ENCODE results near the gene FUOM. TPM values are rescaled to one million over a fixed set of nuclear protein-coding genes. Genes with fewer than 3 reads are reported as not detected.

Gene FUOM
- total RNA-seq, 2 donors from 2014 or later: 13.8 to 17.6 TPM

GRCh38 chr10:133355991-133356390, 1.8 kb downstream of the FUOM start:
- intact Hi-C loops (cut with DNase I): no loop called here
- DNase-seq (ENCODE audit: low spot score): no peak

GRCh38 chr10:133355266-133355665, 2.6 kb downstream of the FUOM start:
- DNase-seq (ENCODE audit: low spot score): no peak
- intact Hi-C loops (cut with DNase I): no loop called here

GRCh38 chr10:133354672-133355240, 3.1 kb downstream of the FUOM start:
- intact Hi-C loops (cut with DNase I): no loop called here

GRCh38 chr10:133353988-133354605, 3.7 kb downstream of the FUOM start:
- DNase-seq (ENCODE audit: low spot score): no peak
- intact Hi-C loops (cut with DNase I): no loop called here

More at GRCh38 chr10:133354672-133355240, 3.1 kb downstream of the FUOM start:
- no peak for DNase-seq (ENCODE audit: low spot score)

- DNase-seq (ENCODE audit: low spot score): no peak
- intact Hi-C loops (cut with DNase I): no loop called here
Observed at GRCh38 chr10:133353202-133353959, 4.4 kb downstream of the FUOM start.

GRCh38 chr10:133351408-133352318, 6.2 kb downstream of the FUOM start:
- intact Hi-C loops (cut with DNase I): loop anchor here in 1 of 2 donors (1.0 kb wide), 1 partner anchor 19 kb away; no protein-coding TSS in a partner anchor
- DNase-seq (ENCODE audit: low spot score): no peak

GRCh38 chr10:133350950-133351329, 6.9 kb downstream of the FUOM start:
- no peak for DNase-seq (ENCODE audit: low spot score)
- intact Hi-C loops (cut with DNase I): no loop called here

- DNase-seq (ENCODE audit: low spot score): no peak
- intact Hi-C loops (cut with DNase I): no loop called here
Observed at GRCh38 chr10:133350283-133350949, 7.4 kb downstream of the FUOM start.

- no peak for DNase-seq (ENCODE audit: low spot score)
- intact Hi-C loops (cut with DNase I): no loop called here
Observed at GRCh38 chr10:133349577-133350011, 8.2 kb downstream of the FUOM start.

GRCh38 chr10:133349160-133349568, 8.7 kb downstream of the FUOM start:
- DNase-seq (ENCODE audit: low spot score): no peak

GRCh38 chr10:133347710-133348517, 9.9 kb downstream of the FUOM start:
- DNase-seq (ENCODE audit: low spot score): no peak
- intact Hi-C loops (cut with DNase I): loop anchor here in 1 of 2 donors (1.0 kb wide), 1 partner anchor 47 kb away; no protein-coding TSS in a partner anchor

More at GRCh38 chr10:133349160-133349568, 8.7 kb downstream of the FUOM start:
- intact Hi-C loops (cut with DNase I): no loop called here

- intact Hi-C loops (cut with DNase I): no loop called here
- DNase-seq (ENCODE audit: low spot score): peak; percentile 60
Observed at GRCh38 chr10:133346413-133346812, 11.4 kb downstream of the FUOM start.

GRCh38 chr10:133344236-133344635, 13.6 kb downstream of the FUOM start:
- intact Hi-C loops (cut with DNase I): no loop called here

GRCh38 chr10:133343558-133343957, 14.3 kb downstream of the FUOM start:
- DNase-seq (ENCODE audit: low spot score): no peak
- intact Hi-C loops (cut with DNase I): no loop called here

More at GRCh38 chr10:133344236-133344635, 13.6 kb downstream of the FUOM start:
- DNase-seq (ENCODE audit: low spot score): no peak

GRCh38 chr10:133342942-133343341, 14.9 kb downstream of the FUOM start:
- intact Hi-C loops (cut with DNase I): no loop called here
- DNase-seq (ENCODE audit: low spot score): peak; percentile 73

GRCh38 chr10:133341983-133342382, 15.8 kb downstream of the FUOM start:
- DNase-seq (ENCODE audit: low spot score): no peak
- intact Hi-C loops (cut with DNase I): no loop called here

- intact Hi-C loops (cut with DNase I): no loop called here
- no peak for DNase-seq (ENCODE audit: low spot score)
Observed at GRCh38 chr10:133339708-133340380, 18.0 kb downstream of the FUOM start.
